Endothelial cell (in vitro differentiated cells): ENCODE results near the gene CAMKK2. TPM values are rescaled to one million over a fixed set of nuclear protein-coding genes. Genes with fewer than 3 reads are reported as not detected.

ENCODE experiments used
- DNase-seq: peaks from one replicate; pipeline ENCODE4 v3.0.0; 2021; ENCODE audit warnings: low spot score
- H3K27ac Mint-ChIP-seq: one replicate; pipeline ENCODE4 v1.8.0; 2021; ENCODE audit warnings: mixed read lengths, inconsistent platforms; ENCODE audit not compliant: unreplicated experiment
- H3K27me3 Mint-ChIP-seq: one replicate; pipeline ENCODE4 v1.8.0; 2021; ENCODE audit warnings: mild to moderate bottlenecking, moderate library complexity, mixed read lengths, inconsistent platforms; ENCODE audit not compliant: unreplicated experiment
- H3K36me3 Mint-ChIP-seq: one replicate; pipeline ENCODE4 v1.8.0; 2021; ENCODE audit warnings: mild to moderate bottlenecking, low read depth, mixed read lengths, inconsistent platforms; ENCODE audit not compliant: unreplicated experiment
- H3K4me1 Mint-ChIP-seq: one replicate; pipeline ENCODE4 v1.8.0; 2021; ENCODE audit warnings: mild to moderate bottlenecking, mixed read lengths, inconsistent platforms; ENCODE audit not compliant: unreplicated experiment
- H3K4me3 Mint-ChIP-seq: one replicate; pipeline ENCODE4 v1.8.0; 2021; ENCODE audit warnings: mild to moderate bottlenecking, mixed read lengths, inconsistent platforms; ENCODE audit not compliant: unreplicated experiment
- H3K9me3 Mint-ChIP-seq: one replicate; pipeline ENCODE4 v1.8.0; 2021; ENCODE audit warnings: mixed read lengths, inconsistent platforms; ENCODE audit not compliant: unreplicated experiment
- CTCF ChIP-seq: fragments of 200-600 bp; sonication (generic); IDR thresholded peaks from one replicate; pipeline ENCODE4 v1.5.0; 2021; ENCODE audit warnings: antibody characterized with exemption; ENCODE audit not compliant: unreplicated experiment
- total RNA-seq: library from RNA; stranded (reverse); fragmentation: NEBNext Ultra II Directional; extraction: Animal tissue kit (Norgen Biotek cat#: 25700); gene quantifications from one replicate; pipeline ENCODE4 v1.2.1, GENCODE V29; 2021; ENCODE audit not compliant: unreplicated experiment

The CAMKK2 gene
- total RNA-seq, 1 donor from 2014 or later, result 44.5 TPM

- no peak for TF ChIP-seq CTCF
- Mint-ChIP-seq H3K9me3 (no peaks in the 10 kb centered on the region), H3K27ac (no peak overlapping the region), H3K4me1 (no peaks in the 10 kb centered on the region), H3K4me3 (no peak overlapping the region), H3K27me3 (peaks cover 1% of the 10 kb centered on the region), H3K36me3 (peaks cover 39% of the 10 kb centered on the region)
- DNase-seq, result no peak
Measured at GRCh38 chr12:121328620-121329019, 32.1 kb upstream of the CAMKK2 start.

- H3K4me1 Mint-ChIP-seq, result no peaks in the 10 kb centered on the region
- H3K36me3 Mint-ChIP-seq, result peaks cover 39% of the 10 kb centered on the region
- H3K27me3 Mint-ChIP-seq, result peaks cover 1% of the 10 kb centered on the region
Measured at GRCh38 chr12:121326996-121327674, 30.6 kb upstream of the CAMKK2 start.

GRCh38 chr12:121325922-121326396 is 29.4 kb upstream of the CAMKK2 start:
- no peak for TF ChIP-seq CTCF
- H3K4me3 Mint-ChIP-seq, result no peak overlapping the region
- H3K27me3 Mint-ChIP-seq, result peaks cover 1% of the 10 kb centered on the region
- no peak for DNase-seq
- H3K36me3 Mint-ChIP-seq, result peaks cover 33% of the 10 kb centered on the region
- no peaks in the 10 kb centered on the region for H3K4me1 Mint-ChIP-seq
- no peaks in the 10 kb centered on the region for H3K9me3 Mint-ChIP-seq
- H3K27ac Mint-ChIP-seq, result no peak overlapping the region

More at GRCh38 chr12:121326996-121327674, 30.6 kb upstream of the CAMKK2 start:
- DNase-seq, result no peak
- Mint-ChIP-seq H3K27ac (no peak overlapping the region), H3K9me3 (no peaks in the 10 kb centered on the region), H3K4me3 (peak overlapping the region; percentile 23)
- no peak for TF ChIP-seq CTCF

GRCh38 chr12:121323908-121324307 is 27.4 kb upstream of the CAMKK2 start:
- Mint-ChIP-seq H3K27me3 (peaks cover 1% of the 10 kb centered on the region), H3K4me1 (no peaks in the 10 kb centered on the region), H3K9me3 (no peaks in the 10 kb centered on the region), H3K36me3 (peaks cover 25% of the 10 kb centered on the region), H3K4me3 (no peak overlapping the region), H3K27ac (no peak overlapping the region)
- TF ChIP-seq CTCF, result no peak
- DNase-seq, result no peak

GRCh38 chr12:121318121-121318520 is 21.6 kb upstream of the CAMKK2 start:
- peaks cover 2% of the 10 kb centered on the region for H3K27me3 Mint-ChIP-seq
- no peaks in the 10 kb centered on the region for H3K9me3 Mint-ChIP-seq
- H3K4me3 Mint-ChIP-seq, result no peak overlapping the region
- DNase-seq, result no peak
- H3K4me1 Mint-ChIP-seq, result no peaks in the 10 kb centered on the region
- TF ChIP-seq CTCF, result no peak
- H3K27ac Mint-ChIP-seq, result no peak overlapping the region
- H3K36me3 Mint-ChIP-seq, result peaks cover 13% of the 10 kb centered on the region
